ENCODE data around the gene LDHA.

- no peak for TF ChIP-seq POLR2A (conservative IDR thresholded peaks at IDR 0.05)
- TF ChIP-seq, protein P1, sequence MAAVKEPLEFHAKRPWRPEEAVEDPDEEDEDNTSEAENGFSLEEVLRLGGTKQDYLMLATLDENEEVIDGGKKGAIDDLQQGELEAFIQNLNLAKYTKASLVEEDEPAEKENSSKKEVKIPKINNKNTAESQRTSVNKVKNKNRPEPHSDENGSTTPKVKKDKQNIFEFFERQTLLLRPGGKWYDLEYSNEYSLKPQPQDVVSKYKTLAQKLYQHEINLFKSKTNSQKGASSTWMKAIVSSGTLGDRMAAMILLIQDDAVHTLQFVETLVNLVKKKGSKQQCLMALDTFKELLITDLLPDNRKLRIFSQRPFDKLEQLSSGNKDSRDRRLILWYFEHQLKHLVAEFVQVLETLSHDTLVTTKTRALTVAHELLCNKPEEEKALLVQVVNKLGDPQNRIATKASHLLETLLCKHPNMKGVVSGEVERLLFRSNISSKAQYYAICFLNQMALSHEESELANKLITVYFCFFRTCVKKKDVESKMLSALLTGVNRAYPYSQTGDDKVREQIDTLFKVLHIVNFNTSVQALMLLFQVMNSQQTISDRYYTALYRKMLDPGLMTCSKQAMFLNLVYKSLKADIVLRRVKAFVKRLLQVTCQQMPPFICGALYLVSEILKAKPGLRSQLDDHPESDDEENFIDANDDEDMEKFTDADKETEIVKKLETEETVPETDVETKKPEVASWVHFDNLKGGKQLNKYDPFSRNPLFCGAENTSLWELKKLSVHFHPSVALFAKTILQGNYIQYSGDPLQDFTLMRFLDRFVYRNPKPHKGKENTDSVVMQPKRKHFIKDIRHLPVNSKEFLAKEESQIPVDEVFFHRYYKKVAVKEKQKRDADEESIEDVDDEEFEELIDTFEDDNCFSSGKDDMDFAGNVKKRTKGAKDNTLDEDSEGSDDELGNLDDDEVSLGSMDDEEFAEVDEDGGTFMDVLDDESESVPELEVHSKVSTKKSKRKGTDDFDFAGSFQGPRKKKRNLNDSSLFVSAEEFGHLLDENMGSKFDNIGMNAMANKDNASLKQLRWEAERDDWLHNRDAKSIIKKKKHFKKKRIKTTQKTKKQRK (IDR thresholded peaks at IDR 0.05; ENCODE audit: borderline replicate concordance, low read depth, low read length), result no peak
These were observed 768 bp downstream of the LDHA start for GRCh38 chr11:18394928-18395734.
